H1 (cell line): Measurements from ENCODE around the gene FAAH.
A peak's percentile ranks its signal among the peaks of the same experiment; 100 is the strongest.

Experiments used
- CHD2 ChIP-seq: IDR thresholded peaks from 2 replicates; pipeline ENCODE4 v1.6.1; 2012; ENCODE audit warnings: low read length, improper control_type of control experiment
- JUN ChIP-seq: IDR thresholded peaks from 2 replicates; pipeline ENCODE4 v1.6.1; 2011; ENCODE audit warnings: low read depth, mild to moderate bottlenecking, improper control_type of control experiment, low read length
- RFX5 ChIP-seq: IDR thresholded peaks from 2 replicates; pipeline ENCODE4 v1.6.1; 2011; ENCODE audit warnings: low read depth, low read length, improper control_type of control experiment, borderline replicate concordance
- SIN3A ChIP-seq, 2 experiments: IDR thresholded peaks in 1 of 2; conservative IDR thresholded peaks in 1 of 2; 2 replicates each; pipeline ENCODE4 v1.6.1; 2011 to 2012; ENCODE audit warnings: low read length in 2 of 2, improper control_type of control experiment in 1 of 2, low read depth in 1 of 2, mild to moderate bottlenecking in 1 of 2
- TAF1 ChIP-seq: IDR thresholded peaks from 2 replicates; pipeline ENCODE4 v1.6.1; 2011; ENCODE audit warnings: mild to moderate bottlenecking, low read depth, low read length
- TF ChIP-seq, protein P1 (sequence below), 3 experiments: IDR thresholded peaks; 1 replicate in 2 of 3; 2 replicates in 1 of 3; pipeline versions ENCODE4 v1.5.1 to v1.6.1; 2011; ENCODE audit warnings: low read length in 3 of 3, mild to moderate bottlenecking in 3 of 3, inconsistent platforms in 2 of 3, low read depth in 1 of 3, moderate library complexity in 1 of 3; ENCODE audit not compliant: insufficient read depth in 1 of 3; ENCODE audit errors: control extremely low read depth in 1 of 3

DNA sequence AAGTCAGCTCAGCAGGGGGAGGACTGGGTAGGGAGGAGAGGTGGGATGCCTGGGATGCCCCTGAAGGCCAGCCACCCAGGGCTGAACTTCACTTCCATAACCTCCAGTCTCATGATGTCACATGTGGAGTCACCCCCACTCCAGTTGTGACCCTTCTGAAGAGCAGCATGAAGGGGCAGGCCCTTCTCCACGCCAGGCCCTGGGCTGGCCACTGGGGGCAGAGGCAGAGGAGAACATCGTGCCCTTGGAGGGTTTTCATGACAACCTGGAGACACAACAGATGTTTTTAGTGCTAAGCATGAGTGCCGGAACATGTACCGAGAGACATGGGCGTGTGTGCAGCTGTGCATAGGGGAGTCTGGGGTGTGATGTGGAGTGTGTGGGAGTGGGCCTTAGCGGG lies 37.6 kb downstream of the FAAH start:
- TF ChIP-seq, protein P1, sequence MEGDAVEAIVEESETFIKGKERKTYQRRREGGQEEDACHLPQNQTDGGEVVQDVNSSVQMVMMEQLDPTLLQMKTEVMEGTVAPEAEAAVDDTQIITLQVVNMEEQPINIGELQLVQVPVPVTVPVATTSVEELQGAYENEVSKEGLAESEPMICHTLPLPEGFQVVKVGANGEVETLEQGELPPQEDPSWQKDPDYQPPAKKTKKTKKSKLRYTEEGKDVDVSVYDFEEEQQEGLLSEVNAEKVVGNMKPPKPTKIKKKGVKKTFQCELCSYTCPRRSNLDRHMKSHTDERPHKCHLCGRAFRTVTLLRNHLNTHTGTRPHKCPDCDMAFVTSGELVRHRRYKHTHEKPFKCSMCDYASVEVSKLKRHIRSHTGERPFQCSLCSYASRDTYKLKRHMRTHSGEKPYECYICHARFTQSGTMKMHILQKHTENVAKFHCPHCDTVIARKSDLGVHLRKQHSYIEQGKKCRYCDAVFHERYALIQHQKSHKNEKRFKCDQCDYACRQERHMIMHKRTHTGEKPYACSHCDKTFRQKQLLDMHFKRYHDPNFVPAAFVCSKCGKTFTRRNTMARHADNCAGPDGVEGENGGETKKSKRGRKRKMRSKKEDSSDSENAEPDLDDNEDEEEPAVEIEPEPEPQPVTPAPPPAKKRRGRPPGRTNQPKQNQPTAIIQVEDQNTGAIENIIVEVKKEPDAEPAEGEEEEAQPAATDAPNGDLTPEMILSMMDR (IDR thresholded peaks at IDR 0.05; ENCODE audit: control extremely low read depth in 1 of 3, insufficient read depth in 1 of 3, low read depth in 1 of 3, low read length in 3 of 3) = peak in 2 of 3 experiments; percentile 21 to 36; a peak in 2 of 4 replicates
- TF ChIP-seq SIN3A (conservative IDR thresholded peaks at IDR 0.05 in 1 of 2, IDR thresholded peaks at IDR 0.05 in 1 of 2; ENCODE audit: low read depth in 1 of 2, low read length in 2 of 2) = no peak
- no peak for TF ChIP-seq RFX5
- TF ChIP-seq TAF1 = no peak
- TF ChIP-seq JUN = no peak
- TF ChIP-seq CHD2 = no peak
